CD8-positive, alpha-beta memory T cell (primary cell): ENCODE results near the gene TH. TPM values are rescaled to one million over a fixed set of nuclear protein-coding genes. Genes with fewer than 3 reads are reported as not detected.

Source experiments
- CTCF ChIA-PET: fragments of 350-600 bp; sonication (Branson Sonifier 250); formaldehyde crosslinking; loops from one replicate; lab custom pipeline; 2021; ENCODE audit warnings: antibody characterized with exemption; lab: Charles Lee
- POLR2A ChIA-PET: fragments of 350-600 bp; sonication (Branson Sonifier 250); formaldehyde crosslinking; loops from one replicate; lab custom pipeline; 2021; ENCODE audit warnings: antibody characterized with exemption; lab: Charles Lee
- DNase-seq, 5 donors: peaks; one replicate each; pipeline versions ENCODE4 v3.0.0 to v3.0.0-alpha.2; 2020 to 2022; ENCODE audit warnings: mixed read lengths in 1 of 5
- H3K27ac ChIP-seq: one replicate; pipeline ENCODE4 v1.7.0; 2013; ENCODE audit warnings: low read depth, mild to moderate bottlenecking, low read length, moderate library complexity
- H3K27me3 ChIP-seq: 2 replicates; pipeline ENCODE4 v1.7.0; 2013; ENCODE audit warnings: low read length, mild to moderate bottlenecking; ENCODE audit not compliant: insufficient read depth, poor library complexity, severe bottlenecking
- H3K36me3 ChIP-seq: 2 replicates; pipeline ENCODE4 v1.7.0; 2013; ENCODE audit warnings: mild to moderate bottlenecking, low read length, moderate library complexity; ENCODE audit not compliant: insufficient read depth
- H3K4me1 ChIP-seq: 2 replicates; pipeline ENCODE4 v1.7.0; 2013; ENCODE audit warnings: mild to moderate bottlenecking, low read length, moderate library complexity; ENCODE audit not compliant: insufficient read depth
- H3K4me3 ChIP-seq: 2 replicates; pipeline ENCODE4 v1.7.0; 2013; ENCODE audit warnings: mild to moderate bottlenecking, low read length
- H3K9me3 ChIP-seq: 2 replicates; pipeline ENCODE4 v1.7.0; 2013; ENCODE audit warnings: mild to moderate bottlenecking, low read length
- H3K27ac Mint-ChIP-seq, 8 donors: one replicate each; pipeline ENCODE4 v1.8.0; 2020 to 2021; ENCODE audit warnings: mixed read lengths in 8 of 8, mild to moderate bottlenecking in 6 of 8, inconsistent platforms in 3 of 8, moderate library complexity in 3 of 8
- H3K27me3 Mint-ChIP-seq, 2 donors: one replicate each; pipeline ENCODE4 v1.8.0; 2020 to 2021; ENCODE audit warnings: mixed read lengths in 2 of 2, mild to moderate bottlenecking in 1 of 2, moderate library complexity in 1 of 2
- H3K36me3 Mint-ChIP-seq, 3 donors: one replicate each; pipeline ENCODE4 v1.8.0; 2020 to 2021; ENCODE audit warnings: mixed read lengths in 3 of 3, inconsistent platforms in 1 of 3, mild to moderate bottlenecking in 1 of 3
- H3K4me1 Mint-ChIP-seq, 3 donors: one replicate each; pipeline ENCODE4 v1.8.0; 2020 to 2021; ENCODE audit warnings: mixed read lengths in 3 of 3, inconsistent platforms in 1 of 3, mild to moderate bottlenecking in 1 of 3
- H3K4me3 Mint-ChIP-seq, 7 donors: one replicate each; pipeline ENCODE4 v1.8.0; 2020 to 2021; ENCODE audit warnings: mixed read lengths in 7 of 7, mild to moderate bottlenecking in 6 of 7, moderate library complexity in 4 of 7, inconsistent platforms in 2 of 7
- H3K9me3 Mint-ChIP-seq, 5 donors: one replicate each; pipeline ENCODE4 v1.8.0; 2020 to 2022; ENCODE audit warnings: mixed read lengths in 5 of 5, mild to moderate bottlenecking in 3 of 5, moderate library complexity in 2 of 5, inconsistent platforms in 1 of 5
- polyA plus RNA-seq: library from polyadenylated mRNA; unstranded; fragments of 300-500 nt; fragmentation: Illumina TruSeq; gene quantifications from one replicate; pipeline ENCODE4 v1.2.3, GENCODE V29; 2021
- total RNA-seq, 2 experiments: library from RNA; stranded (reverse); gene quantifications; one replicate each; pipeline ENCODE4 v1.2.3, GENCODE V29; 2021

TH gene
- total and polyA plus RNA-seq, 3 experiments from 2014 or later = not detected

GRCh38 chr11:2146051-2146450, 25.6 kb downstream of the TH start:
- no peak overlapping the region for H3K4me3 ChIP-seq
- DNase-seq = no peak
- no peaks in the 10 kb centered on the region for H3K36me3 ChIP-seq
- CTCF ChIA-PET = interaction anchor here (1.4 kb wide), 1 partner anchor 110 kb away, joined by 3 read pairs; no protein-coding TSS in a partner anchor
- no peaks in the 10 kb centered on the region for H3K9me3 Mint-ChIP-seq
- H3K27ac Mint-ChIP-seq = no peak overlapping the region
- H3K9me3 ChIP-seq = no peaks in the 10 kb centered on the region
- no peaks in the 10 kb centered on the region for H3K4me1 ChIP-seq
- H3K4me1 Mint-ChIP-seq = peaks cover 0 to 6% (median 0%) of the 10 kb centered on the region in 3 donors
- no peak overlapping the region for H3K27ac ChIP-seq
- H3K27me3 Mint-ChIP-seq = peaks cover 55 to 78% of the 10 kb centered on the region in 2 donors
- no peak overlapping the region for H3K4me3 Mint-ChIP-seq
- POLR2A ChIA-PET = no interaction called here
- H3K36me3 Mint-ChIP-seq = no peaks in the 10 kb centered on the region
- peaks cover 45% of the 10 kb centered on the region for H3K27me3 ChIP-seq

GRCh38 chr11:2144544-2145248, 26.9 kb downstream of the TH start:
- Histone ChIP-seq H3K4me1 (no peaks in the 10 kb centered on the region), H3K27ac (no peak overlapping the region), H3K9me3 (no peaks in the 10 kb centered on the region), H3K36me3 (no peaks in the 10 kb centered on the region), H3K4me3 (no peak overlapping the region), H3K27me3 (peaks cover 36% of the 10 kb centered on the region)
- DNase-seq = no peak
- ChIA-PET POLR2A (no interaction called here), CTCF (interaction anchor here (2.2 kb wide), 1 partner anchor 109 kb away, joined by 4 read pairs; no protein-coding TSS in a partner anchor)
- Mint-ChIP-seq H3K27me3 (peaks cover 48 to 65% of the 10 kb centered on the region in 2 donors), H3K9me3 (no peaks in the 10 kb centered on the region), H3K4me3 (no peak overlapping the region), H3K27ac (no peak overlapping the region), H3K36me3 (no peaks in the 10 kb centered on the region), H3K4me1 (peaks cover 0 to 6% (median 0%) of the 10 kb centered on the region in 3 donors)

DNA sequence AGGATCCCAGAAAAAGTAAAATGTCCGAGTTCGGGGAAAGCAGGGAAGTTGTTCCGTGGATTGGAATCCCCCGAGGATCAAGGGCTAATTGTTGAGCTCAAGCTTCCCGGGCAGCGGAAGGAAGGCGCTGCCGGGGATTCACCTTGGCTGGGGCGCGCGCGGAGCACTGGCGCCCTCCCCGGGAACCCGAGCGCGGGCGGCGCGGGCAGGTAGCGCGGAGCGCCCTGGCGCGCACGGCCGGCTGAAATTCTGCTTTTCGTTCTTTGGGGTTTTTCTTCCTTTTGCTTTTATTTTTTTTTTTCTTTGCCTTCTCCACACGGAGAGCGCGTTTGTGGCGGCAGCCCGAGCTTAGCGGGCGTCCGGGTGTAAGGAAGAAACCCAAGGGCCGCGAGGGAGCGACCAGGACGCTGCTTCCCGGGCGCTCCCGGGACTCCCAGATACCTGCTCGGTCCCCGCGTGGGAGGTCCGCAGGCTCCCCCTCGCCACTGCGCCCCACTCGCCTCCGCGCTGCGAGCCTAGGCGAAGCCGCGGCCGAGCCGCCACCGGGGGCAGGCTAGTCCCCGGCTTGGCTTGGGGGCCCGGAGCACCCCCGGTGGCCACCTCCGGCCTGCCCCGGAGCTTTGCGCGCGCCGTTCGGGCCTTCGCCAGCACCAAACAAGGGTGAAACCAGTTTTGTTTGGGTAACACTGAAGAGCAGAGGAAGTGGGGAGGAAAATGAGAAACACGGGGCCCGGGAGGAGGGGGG, 27.6 kb downstream of the TH start:
- H3K4me3 Mint-ChIP-seq = no peak overlapping the region
- peaks cover 36% of the 10 kb centered on the region for H3K27me3 ChIP-seq
- H3K27me3 Mint-ChIP-seq = peaks cover 48 to 61% of the 10 kb centered on the region in 2 donors
- no peak overlapping the region for H3K4me3 ChIP-seq
- no peak overlapping the region for H3K27ac Mint-ChIP-seq
- H3K9me3 ChIP-seq = no peaks in the 10 kb centered on the region
- no peaks in the 10 kb centered on the region for H3K36me3 Mint-ChIP-seq
- H3K4me1 Mint-ChIP-seq = peaks cover 0 to 6% (median 0%) of the 10 kb centered on the region in 3 donors
- no peak for DNase-seq
- no peaks in the 10 kb centered on the region for H3K4me1 ChIP-seq
- ChIA-PET CTCF (interaction anchor here (0.8 to 2.2 kb wide), 2 partner anchors 9 to 108 kb away, joined by 3 to 4 read pairs; no protein-coding TSS in a partner anchor), POLR2A (no interaction called here)
- H3K9me3 Mint-ChIP-seq = no peaks in the 10 kb centered on the region
- H3K36me3 ChIP-seq = no peaks in the 10 kb centered on the region
- no peak overlapping the region for H3K27ac ChIP-seq

DNA sequence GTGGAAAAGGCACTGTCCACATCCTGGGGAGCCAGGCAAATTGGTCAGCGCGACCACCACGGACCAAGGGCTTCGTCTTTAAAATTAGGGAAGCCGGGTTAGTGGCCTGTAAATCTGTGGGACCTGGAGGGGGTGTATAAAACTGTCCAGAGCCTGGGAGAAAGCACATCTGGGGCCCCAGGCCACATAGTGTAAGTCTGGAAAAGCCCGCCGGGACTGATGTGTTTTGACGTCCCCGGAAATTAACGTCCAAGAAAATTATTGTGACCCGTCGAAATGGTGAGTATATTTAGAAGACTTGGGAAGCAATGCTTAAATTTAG, 28.2 kb downstream of the TH start:
- no peak overlapping the region for H3K27ac Mint-ChIP-seq
- Histone ChIP-seq H3K9me3 (no peaks in the 10 kb centered on the region), H3K27me3 (peaks cover 36% of the 10 kb centered on the region), H3K4me3 (no peak overlapping the region), H3K27ac (no peak overlapping the region), H3K36me3 (no peaks in the 10 kb centered on the region), H3K4me1 (no peaks in the 10 kb centered on the region)
- no peaks in the 10 kb centered on the region for H3K36me3 Mint-ChIP-seq
- H3K27me3 Mint-ChIP-seq = peaks cover 48 to 57% of the 10 kb centered on the region in 2 donors
- no peaks in the 10 kb centered on the region for H3K9me3 Mint-ChIP-seq
- ChIA-PET CTCF (interaction anchor here (0.8 to 2.2 kb wide), 2 partner anchors 9 to 108 kb away, joined by 3 to 4 read pairs; no protein-coding TSS in a partner anchor), POLR2A (no interaction called here)
- no peak for DNase-seq
- no peak overlapping the region for H3K4me3 Mint-ChIP-seq
- peaks cover under 1 to 8% (median 2%) of the 10 kb centered on the region in 3 donors for H3K4me1 Mint-ChIP-seq

DNA sequence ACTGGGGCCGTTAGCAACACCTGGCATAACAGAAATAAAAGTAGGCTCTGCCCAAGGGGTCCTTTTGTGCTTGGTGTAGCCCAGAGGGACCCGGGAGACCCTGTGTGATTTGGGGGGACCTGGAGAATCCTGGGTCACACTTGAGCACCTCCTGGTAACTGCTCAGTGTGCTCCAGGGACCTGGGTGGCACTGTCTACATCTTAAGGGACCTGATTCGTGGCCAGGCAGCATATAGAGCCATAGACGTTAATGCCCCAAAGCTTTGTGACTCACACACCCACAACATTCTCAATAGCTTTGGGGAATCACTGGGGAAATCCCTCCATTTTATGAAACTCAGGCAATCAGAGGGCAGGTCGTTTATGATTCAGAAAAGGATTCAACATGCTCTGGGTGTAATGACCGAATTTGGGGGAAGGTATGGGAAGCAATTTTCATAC, 28.8 kb downstream of the TH start:
- H3K27ac ChIP-seq = no peak overlapping the region
- no peaks in the 10 kb centered on the region for H3K9me3 ChIP-seq
- H3K4me1 ChIP-seq = no peaks in the 10 kb centered on the region
- H3K36me3 Mint-ChIP-seq = no peaks in the 10 kb centered on the region
- POLR2A ChIA-PET = no interaction called here
- H3K4me1 Mint-ChIP-seq = peaks cover 2 to 11% (median 4%) of the 10 kb centered on the region in 3 donors
- H3K9me3 Mint-ChIP-seq = no peaks in the 10 kb centered on the region
- CTCF ChIA-PET = interaction anchor here (2.0 to 2.2 kb wide), 2 partner anchors 9 to 107 kb away, joined by 4 to 6 read pairs; no protein-coding TSS in a partner anchor
- no peak overlapping the region for H3K27ac Mint-ChIP-seq
- no peaks in the 10 kb centered on the region for H3K36me3 ChIP-seq
- peak overlapping the region in 1 of 7 donors; percentile 11 for H3K4me3 Mint-ChIP-seq
- peaks cover 50 to 52% of the 10 kb centered on the region in 2 donors for H3K27me3 Mint-ChIP-seq
- peaks cover 36% of the 10 kb centered on the region for H3K27me3 ChIP-seq
- DNase-seq = no peak
- H3K4me3 ChIP-seq = no peak overlapping the region

- Histone ChIP-seq H3K36me3 (no peaks in the 10 kb centered on the region), H3K27ac (no peak overlapping the region), H3K9me3 (no peaks in the 10 kb centered on the region), H3K4me3 (no peak overlapping the region), H3K4me1 (no peaks in the 10 kb centered on the region), H3K27me3 (peaks cover 36% of the 10 kb centered on the region)
- H3K9me3 Mint-ChIP-seq = no peaks in the 10 kb centered on the region
- H3K27ac Mint-ChIP-seq = no peak overlapping the region
- ChIA-PET CTCF (interaction anchor here (2.0 kb wide), 1 partner anchor 10 kb away, joined by 6 read pairs; no protein-coding TSS in a partner anchor), POLR2A (no interaction called here)
- H3K27me3 Mint-ChIP-seq = peaks cover 51 to 52% of the 10 kb centered on the region in 2 donors
- peak overlapping the region in 1 of 7 donors; percentile 11 for H3K4me3 Mint-ChIP-seq
- DNase-seq = no peak
- no peaks in the 10 kb centered on the region for H3K36me3 Mint-ChIP-seq
- H3K4me1 Mint-ChIP-seq = peaks cover 2 to 14% (median 4%) of the 10 kb centered on the region in 3 donors
Measured at GRCh38 chr11:2142300-2142759, 29.3 kb downstream of the TH start.

- Mint-ChIP-seq H3K36me3 (no peaks in the 10 kb centered on the region), H3K9me3 (no peaks in the 10 kb centered on the region), H3K4me1 (peaks cover 2 to 22% (median 4%) of the 10 kb centered on the region in 3 donors), H3K4me3 (peak overlapping the region in 2 of 7 donors; percentile 5 to 31), H3K27me3 (peaks cover 47 to 52% of the 10 kb centered on the region in 2 donors), H3K27ac (no peak overlapping the region)
- Histone ChIP-seq H3K27me3 (peaks cover 34% of the 10 kb centered on the region), H3K4me3 (no peak overlapping the region), H3K36me3 (no peaks in the 10 kb centered on the region), H3K27ac (no peak overlapping the region), H3K4me1 (no peaks in the 10 kb centered on the region), H3K9me3 (no peaks in the 10 kb centered on the region)
- CTCF ChIA-PET = interaction anchor here (1.3 to 2.0 kb wide), 3 partner anchors 11 to 105 kb away, joined by 3 to 7 read pairs (median 6); no protein-coding TSS in a partner anchor
- DNase-seq = no peak
- POLR2A ChIA-PET = no interaction called here
Measured at GRCh38 chr11:2140411-2141400, 30.9 kb downstream of the TH start.
